ENCODE results near the gene DCAF8.

- TF ChIP-seq CTCF (IDR thresholded peaks at IDR 0.05) (no peak), POLR2A (IDR thresholded peaks at IDR 0.05) (no peak)
Observed at GRCh38 chr1:160261556-160261892, 825 bp downstream of the DCAF8 start.
